NCI-H2029 (cell line): ENCODE measurements around the gene GATAD2A.

Experiments
- DNase-seq: peaks from one replicate; lab custom pipeline; 2025; lab: John Stamatoyannopoulos, UW

Gene GATAD2A

DNA sequence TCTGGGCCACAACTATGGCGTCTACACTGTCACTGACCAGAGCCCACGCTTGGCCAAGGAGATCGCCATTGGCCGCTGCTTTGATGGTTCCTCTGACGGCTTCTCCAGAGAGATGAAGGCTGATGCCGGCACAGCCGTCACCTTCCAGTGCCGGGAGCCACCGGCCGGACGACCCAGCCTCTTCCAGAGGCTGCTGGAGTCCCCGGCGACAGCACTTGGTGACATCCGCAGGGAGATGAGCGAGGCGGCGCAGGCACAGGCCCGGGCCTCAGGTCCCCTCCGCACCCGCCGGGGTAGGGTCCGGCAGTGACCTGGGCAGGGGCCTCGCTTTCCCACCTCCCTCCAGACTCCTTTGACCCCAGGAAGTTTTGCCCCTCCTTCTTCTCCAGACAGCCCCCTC lies 140.2 kb downstream of the GATAD2A start:
- no peak for DNase-seq

DNA sequence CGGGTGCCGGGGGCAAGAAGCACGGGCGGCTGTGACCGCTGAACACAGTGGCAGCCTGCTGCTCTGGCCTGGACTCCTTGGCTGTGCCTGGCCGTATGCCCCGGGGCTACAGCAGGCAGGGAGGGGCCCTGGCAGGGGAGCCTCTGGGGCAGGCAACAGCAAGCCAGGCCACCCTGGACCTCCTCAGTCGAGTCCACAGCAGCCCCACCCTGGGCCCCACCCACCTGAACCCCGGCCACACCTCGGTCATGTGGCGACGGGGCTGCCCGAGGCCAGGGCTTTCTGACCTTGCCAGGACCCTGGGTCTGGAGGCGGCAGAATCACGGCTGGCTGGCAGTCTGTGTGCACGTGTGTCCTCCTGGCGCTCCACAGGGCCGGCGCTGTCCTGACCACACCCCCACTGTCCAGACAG lies 141.3 kb downstream of the GATAD2A start:
- DNase-seq: no peak

- no peak for DNase-seq
Measured at GRCh38 chr19:19547674-19548336, 142.3 kb downstream of the GATAD2A start.

DNA sequence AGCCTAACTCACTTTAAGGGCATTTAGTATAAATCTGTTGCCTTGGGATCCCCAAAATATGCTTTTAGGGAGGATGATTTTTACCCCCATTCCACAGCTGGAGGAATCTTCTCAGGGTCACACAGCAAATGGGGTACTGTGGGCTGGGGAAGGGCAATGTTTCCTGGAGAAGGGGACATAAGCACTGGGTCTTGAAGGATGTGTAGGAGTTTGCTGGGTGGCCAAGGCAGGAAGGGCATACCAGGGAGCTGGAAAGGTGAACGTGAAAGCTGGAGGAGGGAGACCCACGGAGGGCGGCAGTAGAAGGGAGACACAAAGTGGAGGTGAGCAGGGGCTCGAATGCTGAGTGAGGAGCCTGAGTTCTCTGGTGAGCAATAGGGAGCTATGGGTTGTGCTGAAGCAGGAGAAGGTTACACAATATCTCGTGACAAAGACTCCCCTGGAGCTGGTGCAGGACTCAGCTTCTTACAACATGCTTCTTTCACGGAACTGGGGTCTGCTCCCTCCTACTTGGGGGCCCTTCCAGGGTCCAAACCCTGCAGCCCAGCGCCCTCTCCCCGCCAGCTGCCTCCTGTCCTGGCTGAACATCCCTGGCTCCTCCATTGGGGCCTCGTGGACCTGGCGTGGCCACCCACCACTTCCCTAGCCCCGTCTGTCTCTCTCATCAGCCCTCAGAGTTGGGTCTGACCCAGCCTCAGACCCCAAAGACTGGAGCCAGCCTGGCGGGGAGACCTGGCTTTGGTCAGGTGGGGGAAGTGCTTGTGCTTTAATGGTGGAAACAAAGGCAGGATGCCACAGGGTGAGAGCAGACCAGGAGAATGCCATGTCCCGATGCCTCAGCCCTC lies 143.7 kb downstream of the GATAD2A start:
- DNase-seq: no peak

- DNase-seq: no peak
Measured at GRCh38 chr19:19549804-19550464, 144.5 kb downstream of the GATAD2A start.

- DNase-seq: no peak
Measured at GRCh38 chr19:19550485-19550929, 145.0 kb downstream of the GATAD2A start.

DNA sequence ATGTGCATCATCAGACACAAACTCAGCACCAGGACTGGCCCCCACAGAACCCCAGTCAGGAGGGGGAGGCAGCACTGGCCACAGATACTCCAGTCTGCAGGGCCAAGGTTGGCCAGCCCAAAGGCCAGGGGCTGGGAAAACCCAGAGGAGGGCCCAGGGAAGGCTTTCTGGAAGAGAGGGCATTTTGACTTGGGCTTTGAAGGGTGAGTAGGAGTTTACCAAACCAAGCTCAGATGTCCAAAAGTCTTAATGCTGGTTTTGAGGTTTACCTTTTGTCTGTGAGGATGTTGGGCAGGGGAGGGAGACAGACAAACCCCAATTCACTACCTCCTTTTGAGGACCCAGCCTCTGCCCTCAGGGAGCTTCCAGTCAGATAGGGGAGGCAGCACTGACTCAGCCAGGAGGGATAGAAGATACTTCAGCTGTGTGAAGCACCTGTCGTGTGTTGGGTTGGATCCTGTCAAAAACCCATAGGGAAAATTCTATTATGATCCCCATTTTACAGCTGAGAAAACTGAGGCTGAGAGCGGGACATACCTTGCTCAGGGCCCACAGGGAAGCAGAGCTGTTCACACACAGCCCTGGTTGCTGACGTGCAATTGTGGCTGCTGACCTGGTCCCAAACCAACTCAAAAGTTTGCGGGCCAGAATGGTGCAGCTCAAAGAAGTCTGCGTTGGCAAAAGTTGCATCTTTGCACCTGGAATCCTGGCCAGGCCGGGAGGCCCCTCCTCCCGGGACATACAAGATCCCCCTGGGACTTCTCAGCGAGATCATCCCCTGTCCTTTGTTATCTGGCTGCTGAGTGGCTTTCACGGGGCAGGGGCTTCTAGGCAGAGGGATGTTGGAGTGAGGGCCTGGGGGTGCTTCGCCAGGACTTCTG lies 145.7 kb downstream of the GATAD2A start:
- DNase-seq: no peak

DNA sequence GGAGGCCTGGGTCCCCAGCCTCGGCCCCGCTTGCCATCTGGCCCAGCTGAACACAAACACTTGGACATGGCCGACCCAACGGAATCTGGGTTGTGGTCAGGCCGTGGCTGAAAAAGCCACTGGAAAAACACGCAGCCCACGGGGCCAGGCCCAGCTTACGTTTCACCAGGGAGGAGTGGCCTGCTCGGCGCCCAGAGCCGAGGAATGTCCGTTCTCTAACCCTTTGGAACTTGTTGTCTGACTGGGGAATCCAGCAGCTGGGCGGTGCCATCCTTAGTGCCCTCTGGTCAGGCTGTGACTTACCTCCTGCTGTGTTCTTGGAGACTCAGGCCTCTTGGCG lies 146.3 kb downstream of the GATAD2A start:
- DNase-seq: no peak

DNA sequence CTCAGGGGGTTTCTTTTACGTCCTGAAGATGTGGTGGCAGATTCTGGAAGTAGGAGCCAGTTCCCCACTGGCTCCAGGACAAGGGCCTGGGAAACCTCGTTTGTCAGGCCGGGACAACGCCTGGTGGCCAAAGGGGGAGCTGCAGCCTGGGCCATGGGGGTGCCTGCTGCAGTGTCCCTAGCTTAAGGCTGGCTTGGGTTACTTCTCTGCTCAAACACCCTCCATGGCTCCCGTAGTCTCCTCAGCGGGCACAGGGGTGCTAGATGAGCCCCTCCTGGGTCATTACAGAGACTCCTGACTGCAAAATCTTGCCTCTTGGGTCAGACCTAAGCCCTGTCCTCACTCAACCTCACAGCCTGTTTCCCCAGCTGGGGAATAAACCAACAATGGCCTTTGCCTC lies 147.3 kb downstream of the GATAD2A start:
- DNase-seq: no peak

GRCh38 chr19:19553670-19554069 lies 148.2 kb downstream of the GATAD2A start:
- no peak for DNase-seq

DNA sequence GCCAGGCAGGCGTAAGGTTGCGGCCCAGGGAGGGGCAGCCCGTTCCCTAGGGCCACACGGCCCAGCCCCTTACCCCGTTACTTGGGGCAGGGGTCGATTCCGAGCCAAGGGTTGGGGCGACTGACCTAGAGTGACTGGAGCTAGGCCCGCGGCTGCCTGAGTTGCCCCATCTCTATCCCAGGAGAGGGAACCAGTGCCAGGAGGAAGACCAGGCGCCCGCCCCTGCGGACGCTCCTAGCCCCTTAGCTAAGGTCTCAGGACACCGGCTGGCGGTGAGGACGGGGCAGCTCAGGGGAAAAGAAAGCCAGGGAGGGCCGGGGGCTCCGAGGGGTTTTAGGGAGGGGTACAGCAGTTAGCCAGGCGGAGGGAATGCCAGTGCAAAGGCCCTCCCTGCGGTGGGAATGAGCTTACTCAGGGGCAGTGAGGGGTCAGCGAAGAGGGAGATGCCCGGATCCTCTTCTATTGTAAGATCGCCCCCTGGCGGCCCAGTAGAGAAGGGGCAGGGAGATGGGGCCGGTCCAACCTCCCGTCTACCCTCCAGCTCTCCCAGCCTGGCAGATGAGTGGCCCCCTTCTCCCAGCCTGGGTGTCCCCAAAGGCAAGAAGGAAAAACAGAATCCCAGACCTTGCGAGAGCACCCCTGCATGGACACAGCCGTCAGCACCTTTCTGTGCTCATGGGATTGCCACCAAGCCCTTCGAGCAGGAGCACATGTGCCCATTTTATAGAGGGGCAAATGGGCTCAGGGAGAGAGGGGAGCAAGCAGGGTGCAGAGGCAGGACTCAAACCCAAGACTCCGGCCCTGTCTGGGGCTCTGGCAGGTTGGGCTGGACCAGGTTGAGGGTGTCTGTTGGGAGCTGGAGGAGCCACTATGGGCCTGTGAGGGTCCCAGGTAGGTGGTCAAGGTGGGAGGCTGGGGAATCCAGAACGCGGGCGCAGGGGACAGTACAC lies 148.9 kb downstream of the GATAD2A start:
- DNase-seq: peak; percentile 31

- no peak for DNase-seq
Measured at GRCh38 chr19:19558055-19558454, 152.6 kb downstream of the GATAD2A start.
